DOHH2 (cell line): ENCODE measurements around the gene DENND1A.

Source experiments
- H3F3A ChIP-seq: fragments of 200-600 bp; sonication (generic), shearing (Covaris generic); 2 replicates; pipeline ENCODE4 v1.6.0; 2016; ENCODE audit warnings: antibody characterized with exemption, mild to moderate bottlenecking; ENCODE audit not compliant: control insufficient read depth, insufficient read depth
- H3K27ac ChIP-seq: fragments of 200-600 bp; sonication (generic); 2 replicates; pipeline ENCODE4 v1.5.1; 2014; ENCODE audit warnings: low read depth, mild to moderate bottlenecking, low read length, moderate library complexity
- H3K27me3 ChIP-seq: fragments of 200-600 bp; sonication (generic); 2 replicates; pipeline ENCODE4 v1.6.1; 2014; ENCODE audit warnings: mild to moderate bottlenecking, low read length, mixed read lengths; ENCODE audit not compliant: control insufficient read depth
- H3K36me3 ChIP-seq: fragments of 200-600 bp; sonication (generic); 2 replicates; pipeline ENCODE4 v1.6.1; 2014; ENCODE audit warnings: mild to moderate bottlenecking, low read length, moderate library complexity, mixed read lengths; ENCODE audit not compliant: control insufficient read depth
- H3K4me1 ChIP-seq: fragments of 200-600 bp; sonication (generic); 2 replicates; pipeline ENCODE4 v1.6.1; 2014; ENCODE audit warnings: mild to moderate bottlenecking, low read length, mixed read lengths; ENCODE audit not compliant: control insufficient read depth
- H3K4me2 ChIP-seq: fragments of 200-600 bp; sonication (generic); 2 replicates; pipeline ENCODE4 v1.6.0; 2014; ENCODE audit warnings: mild to moderate bottlenecking, low read length, moderate library complexity
- H3K4me3 ChIP-seq: fragments of 200-600 bp; sonication (generic); 2 replicates; pipeline ENCODE4 v1.5.1; 2014; ENCODE audit warnings: mild to moderate bottlenecking, low read length, mixed read lengths
- H3K79me2 ChIP-seq: fragments of 200-600 bp; sonication (generic); 2 replicates; pipeline ENCODE4 v1.6.1; 2014; ENCODE audit warnings: mild to moderate bottlenecking, low read length, mixed read lengths; ENCODE audit not compliant: control insufficient read depth
- H3K9me2 ChIP-seq: fragments of 200-600 bp; sonication (generic); replicated peaks from 2 replicates; pipeline ENCODE4 v1.6.1; 2014; ENCODE audit warnings: mild to moderate bottlenecking, low read length, mixed read lengths; ENCODE audit not compliant: control insufficient read depth
- H3K9me3 ChIP-seq: fragments of 200-600 bp; sonication (generic); 2 replicates; pipeline ENCODE4 v1.6.1; 2014; ENCODE audit warnings: antibody characterized with exemption, low read length, mixed read lengths; ENCODE audit not compliant: control insufficient read depth, insufficient read depth
- H4K20me1 ChIP-seq: fragments of 200-600 bp; sonication (generic); 2 replicates; pipeline ENCODE4 v1.6.0; 2014; ENCODE audit warnings: low read depth, mild to moderate bottlenecking, antibody characterized with exemption, low read length, moderate library complexity; ENCODE audit not compliant: control insufficient read depth, insufficient read depth
- EZH2phosphoT487 ChIP-seq: fragments of 200-600 bp; sonication (generic); IDR thresholded peaks from 2 replicates; pipeline ENCODE4 v1.6.1; 2017; ENCODE audit warnings: borderline replicate concordance, mild to moderate bottlenecking, antibody characterized with exemption, low read length, moderate library complexity, mixed read lengths
- TF ChIP-seq, protein P1 (sequence below): fragments of 200-600 bp; sonication (generic); IDR thresholded peaks from one replicate; pipeline ENCODE4 v1.5.1; 2014; ENCODE audit warnings: antibody characterized with exemption, mild to moderate bottlenecking, low read depth, low read length; ENCODE audit not compliant: poor library complexity, severe bottlenecking

DENND1A gene

DNA sequence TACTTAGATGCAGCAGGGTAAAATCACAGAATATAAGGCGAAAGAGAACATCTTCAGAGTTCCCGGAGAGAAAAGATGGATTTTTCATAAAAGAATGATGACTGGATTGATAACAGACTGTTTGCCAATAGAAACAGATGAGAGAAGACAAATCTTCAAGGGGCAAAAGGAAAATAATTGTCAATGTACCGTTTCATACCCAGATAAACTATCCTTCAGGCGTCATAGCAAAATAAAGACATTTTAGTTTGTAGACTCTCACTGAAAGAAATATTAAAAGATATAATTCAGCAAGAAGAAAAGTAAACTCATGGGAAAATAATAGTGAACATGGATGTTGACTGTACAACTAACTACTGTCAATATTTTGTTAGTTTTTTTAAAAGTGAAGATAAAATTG is 399.7 kb downstream of the DENND1A start:
- H3K9me2 ChIP-seq, result no peaks in the 10 kb centered on the region
- no peaks in the 10 kb centered on the region for H3K27me3 ChIP-seq
- TF ChIP-seq, protein P1, sequence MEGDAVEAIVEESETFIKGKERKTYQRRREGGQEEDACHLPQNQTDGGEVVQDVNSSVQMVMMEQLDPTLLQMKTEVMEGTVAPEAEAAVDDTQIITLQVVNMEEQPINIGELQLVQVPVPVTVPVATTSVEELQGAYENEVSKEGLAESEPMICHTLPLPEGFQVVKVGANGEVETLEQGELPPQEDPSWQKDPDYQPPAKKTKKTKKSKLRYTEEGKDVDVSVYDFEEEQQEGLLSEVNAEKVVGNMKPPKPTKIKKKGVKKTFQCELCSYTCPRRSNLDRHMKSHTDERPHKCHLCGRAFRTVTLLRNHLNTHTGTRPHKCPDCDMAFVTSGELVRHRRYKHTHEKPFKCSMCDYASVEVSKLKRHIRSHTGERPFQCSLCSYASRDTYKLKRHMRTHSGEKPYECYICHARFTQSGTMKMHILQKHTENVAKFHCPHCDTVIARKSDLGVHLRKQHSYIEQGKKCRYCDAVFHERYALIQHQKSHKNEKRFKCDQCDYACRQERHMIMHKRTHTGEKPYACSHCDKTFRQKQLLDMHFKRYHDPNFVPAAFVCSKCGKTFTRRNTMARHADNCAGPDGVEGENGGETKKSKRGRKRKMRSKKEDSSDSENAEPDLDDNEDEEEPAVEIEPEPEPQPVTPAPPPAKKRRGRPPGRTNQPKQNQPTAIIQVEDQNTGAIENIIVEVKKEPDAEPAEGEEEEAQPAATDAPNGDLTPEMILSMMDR, result no peak
- no peak for TF ChIP-seq EZH2phosphoT487
- no peak overlapping the region for H3K27ac ChIP-seq
- H3K4me1 ChIP-seq, result no peaks in the 10 kb centered on the region
- H3K36me3 ChIP-seq, result no peaks in the 10 kb centered on the region
- H3K9me3 ChIP-seq, result peaks cover 5% of the 10 kb centered on the region; the same call in 1 of the 2 replicates
- no peak overlapping the region for H3K4me2 ChIP-seq
- H3F3A ChIP-seq, result no peaks in the 10 kb centered on the region
- H3K4me3 ChIP-seq, result no peak overlapping the region
- H3K79me2 ChIP-seq, result no peaks in the 10 kb centered on the region
- H4K20me1 ChIP-seq, result no peaks in the 10 kb centered on the region

- H3K9me2 ChIP-seq, result no peaks in the 10 kb centered on the region
- no peaks in the 10 kb centered on the region for H3K4me1 ChIP-seq
- H3K27me3 ChIP-seq, result no peaks in the 10 kb centered on the region
- no peaks in the 10 kb centered on the region for H3K36me3 ChIP-seq
- no peaks in the 10 kb centered on the region for H3F3A ChIP-seq
- peaks cover 5% of the 10 kb centered on the region; the same call in 1 of the 2 replicates for H3K9me3 ChIP-seq
- no peak overlapping the region for H3K4me2 ChIP-seq
- no peaks in the 10 kb centered on the region for H3K79me2 ChIP-seq
- H4K20me1 ChIP-seq, result no peaks in the 10 kb centered on the region
- no peak overlapping the region for H3K4me3 ChIP-seq
- no peak for TF ChIP-seq EZH2phosphoT487
- no peak overlapping the region for H3K27ac ChIP-seq
Observed at GRCh38 chr9:123528501-123528900, 401.4 kb downstream of the DENND1A start.

DNA sequence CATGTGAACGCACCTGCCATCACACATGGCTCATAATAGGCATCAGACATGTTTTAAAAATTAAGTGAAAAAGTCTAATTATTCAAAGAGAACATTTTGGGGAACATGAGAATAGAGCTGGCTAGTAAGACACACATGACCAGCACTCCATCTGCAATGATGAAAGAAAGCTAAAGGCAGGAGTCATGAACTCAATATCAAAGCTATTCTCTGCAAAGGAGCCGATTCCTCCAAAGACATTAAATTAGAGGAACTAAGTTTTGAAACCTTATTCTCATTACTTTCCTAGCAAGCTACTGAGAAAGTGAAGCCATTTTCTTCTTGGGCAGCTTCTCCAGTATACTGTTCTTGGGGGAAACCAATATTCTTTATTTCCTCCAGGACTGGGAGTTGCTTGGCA is 401.9 kb downstream of the DENND1A start:
- Histone ChIP-seq H3K4me3 (no peak overlapping the region), H3K79me2 (no peaks in the 10 kb centered on the region), H3K36me3 (no peaks in the 10 kb centered on the region), H3F3A (no peaks in the 10 kb centered on the region), H3K27me3 (no peaks in the 10 kb centered on the region), H3K27ac (no peak overlapping the region), H3K4me1 (no peaks in the 10 kb centered on the region), H4K20me1 (no peaks in the 10 kb centered on the region), H3K9me2 (no peaks in the 10 kb centered on the region), H3K4me2 (no peak overlapping the region), H3K9me3 (peaks cover 5% of the 10 kb centered on the region; the same call in 1 of the 2 replicates)
- no peak for TF ChIP-seq EZH2phosphoT487

GRCh38 chr9:123525957-123526356 is 404.0 kb downstream of the DENND1A start:
- Histone ChIP-seq H3K79me2 (no peaks in the 10 kb centered on the region), H3K27ac (no peak overlapping the region), H3K4me1 (no peaks in the 10 kb centered on the region), H3K9me2 (no peaks in the 10 kb centered on the region), H3F3A (no peaks in the 10 kb centered on the region), H3K4me2 (no peak overlapping the region), H4K20me1 (no peaks in the 10 kb centered on the region), H3K27me3 (no peaks in the 10 kb centered on the region), H3K36me3 (no peaks in the 10 kb centered on the region), H3K4me3 (no peak overlapping the region), H3K9me3 (peaks cover 5% of the 10 kb centered on the region; the same call in 1 of the 2 replicates)
- TF ChIP-seq, protein P1, result no peak
- no peak for TF ChIP-seq EZH2phosphoT487
